Epithelial cell of prostate (primary cell): ENCODE results near the gene GPSM1.

Source experiments
- DNase-seq: peaks from one replicate; pipeline ENCODE4 v3.0.0-alpha.2; 2011; ENCODE audit warnings: low read depth, low spot score
- H3K27ac ChIP-seq: fragments of 450-650 bp; 2 replicates; pipeline ENCODE4 v1.5.1; 2017; ENCODE audit warnings: mild to moderate bottlenecking

The GPSM1 gene

DNA sequence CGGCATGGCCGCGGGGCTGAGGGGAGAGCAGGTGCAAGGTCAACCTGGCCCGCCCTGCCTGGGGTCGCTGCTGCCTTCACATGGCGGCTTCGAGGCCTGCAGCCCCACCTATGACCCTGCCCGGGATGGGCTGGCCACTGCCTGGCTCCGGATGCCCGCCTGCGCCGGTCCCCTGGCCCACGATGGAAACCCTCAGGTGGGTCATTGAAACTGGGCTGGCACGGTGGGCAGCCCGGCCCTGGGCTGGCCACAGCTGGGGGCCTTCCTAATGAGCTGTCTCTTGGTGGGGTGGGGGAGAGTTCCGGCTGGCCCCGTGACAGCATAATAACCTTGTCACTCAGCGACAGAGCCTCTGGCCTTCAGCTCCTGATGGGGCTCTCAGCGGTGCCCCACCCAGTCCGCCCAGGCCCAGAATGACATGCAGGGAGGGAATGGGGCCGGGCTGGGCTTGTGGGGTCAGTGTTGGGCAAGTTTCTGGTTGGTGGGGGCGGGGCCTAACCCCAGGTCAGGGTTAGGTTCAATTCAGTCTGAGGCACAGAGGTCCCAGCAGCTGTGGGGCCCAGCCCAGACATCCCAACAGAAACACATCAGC, 23.4 kb upstream of the GPSM1 start, which contains the start of gene CCDC187:
CCDC187 (minus strand) TSS at position 270 of the 592 bp plus-strand sequence; CDS start at position 6, 264 bp downstream.
- DNase-seq: no peak
- no peak within 1 kb of the TSS for H3K27ac ChIP-seq

DNA sequence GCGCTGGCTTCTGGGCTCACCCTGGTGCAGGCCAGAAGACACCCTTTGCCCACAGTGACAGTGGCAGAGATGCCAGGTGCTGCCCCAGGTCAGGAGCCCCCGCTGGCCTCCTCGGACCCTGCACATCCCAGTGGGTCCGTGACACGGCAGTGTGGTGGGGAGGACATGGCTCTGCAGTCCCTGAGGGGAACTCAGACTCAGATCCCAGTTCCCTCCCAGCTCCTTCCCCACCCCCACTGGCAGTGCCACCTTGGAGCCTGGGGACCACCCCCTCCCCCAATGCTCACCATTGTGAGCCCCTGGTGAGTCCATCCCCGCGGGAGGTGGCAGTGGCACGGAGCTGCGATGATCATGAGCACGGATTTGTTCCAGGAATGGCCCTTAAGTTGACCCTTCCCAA, 22.9 kb upstream of the GPSM1 start:
- no peak for DNase-seq
- no peak overlapping the region for H3K27ac ChIP-seq

DNA sequence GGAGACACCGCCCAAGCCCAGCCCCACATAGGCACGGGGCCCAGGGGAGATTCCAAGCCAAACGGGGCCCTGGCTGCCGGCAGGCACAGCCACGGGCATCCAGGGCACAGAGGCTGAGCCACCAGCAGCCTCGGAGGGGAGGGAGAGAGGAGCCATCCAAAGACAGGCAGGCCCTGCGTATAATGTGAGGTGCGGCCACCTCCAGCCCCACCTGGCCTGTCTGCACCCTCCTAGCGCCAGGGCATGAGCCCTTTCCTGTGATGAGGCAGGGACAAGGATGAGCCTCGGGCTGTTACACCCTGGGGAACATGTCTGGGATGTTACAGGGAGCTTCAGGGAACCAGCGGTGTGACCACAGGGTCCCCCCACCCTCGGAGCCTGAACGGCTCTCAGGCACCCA, 22.4 kb upstream of the GPSM1 start:
- no peak for DNase-seq
- H3K27ac ChIP-seq: no peak overlapping the region

DNA sequence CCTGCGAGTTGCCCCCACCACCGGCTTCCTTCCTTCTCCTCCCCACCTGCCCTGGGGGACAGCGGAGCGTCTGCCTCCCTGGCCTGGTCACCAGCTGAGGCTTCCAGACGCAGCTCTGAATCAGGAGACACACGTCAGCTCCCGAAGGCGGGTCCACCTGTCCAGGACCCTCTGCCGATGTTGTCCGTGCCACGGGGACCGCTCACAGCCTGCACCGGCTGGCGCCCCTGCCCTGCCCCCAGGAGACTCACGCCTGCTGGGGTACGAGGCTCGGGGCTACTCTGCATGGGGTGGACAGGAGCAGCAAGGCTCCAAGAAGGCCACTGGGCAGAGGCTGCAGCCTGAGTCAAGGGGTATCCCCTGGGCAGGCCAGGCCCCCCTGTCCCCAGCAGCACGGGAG, 21.5 kb upstream of the GPSM1 start:
- no peak overlapping the region for H3K27ac ChIP-seq
- no peak for DNase-seq

DNA sequence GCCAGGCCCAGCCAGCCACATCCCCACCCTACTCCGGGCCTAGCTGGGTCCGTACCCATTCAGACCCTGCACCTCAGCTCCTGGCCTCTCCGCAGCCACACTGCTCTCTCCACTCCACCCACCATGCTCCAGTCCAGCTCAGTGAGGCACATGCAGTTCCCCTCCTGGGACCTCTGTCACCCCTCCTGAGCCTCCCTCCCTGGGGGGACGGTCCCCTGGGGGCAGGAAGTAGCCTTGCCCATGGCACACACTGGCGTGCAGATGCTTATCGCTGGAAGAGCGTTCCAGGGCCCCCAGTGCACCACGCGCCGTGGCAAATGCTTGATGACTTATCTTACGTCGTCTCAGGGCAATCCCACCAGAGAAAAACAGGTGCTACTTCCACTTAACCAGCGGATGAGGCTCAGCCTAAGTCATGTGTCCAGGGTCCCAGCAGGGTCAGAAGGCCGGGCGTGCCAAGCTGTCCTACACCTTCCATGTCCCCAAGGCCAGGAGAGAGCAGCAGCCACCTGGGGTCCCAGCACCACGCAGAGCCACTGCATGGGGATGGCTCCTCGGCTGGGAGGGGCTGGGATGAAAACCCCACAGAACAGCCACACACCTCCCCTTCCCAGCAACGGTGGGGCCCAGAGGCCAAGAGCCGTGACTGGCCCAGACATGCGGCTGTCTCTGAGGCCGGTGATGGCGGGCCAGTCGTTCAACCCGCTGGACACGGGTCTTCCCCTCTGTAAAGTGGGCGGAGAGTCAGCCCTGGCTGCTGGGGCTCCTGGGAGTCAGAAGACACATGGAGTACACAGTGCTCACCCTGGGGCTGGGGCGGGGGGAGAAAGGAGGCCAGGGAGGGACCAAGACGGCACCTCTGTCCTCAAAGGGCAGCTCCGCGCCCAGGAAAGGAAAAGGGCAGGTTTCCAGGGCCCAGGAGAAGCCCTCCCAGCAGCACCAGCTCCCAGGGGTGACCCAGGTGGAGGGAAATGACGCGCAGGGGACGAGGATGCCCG, 20.8 kb upstream of the GPSM1 start:
- no peak for DNase-seq
- H3K27ac ChIP-seq: no peak overlapping the region

DNA sequence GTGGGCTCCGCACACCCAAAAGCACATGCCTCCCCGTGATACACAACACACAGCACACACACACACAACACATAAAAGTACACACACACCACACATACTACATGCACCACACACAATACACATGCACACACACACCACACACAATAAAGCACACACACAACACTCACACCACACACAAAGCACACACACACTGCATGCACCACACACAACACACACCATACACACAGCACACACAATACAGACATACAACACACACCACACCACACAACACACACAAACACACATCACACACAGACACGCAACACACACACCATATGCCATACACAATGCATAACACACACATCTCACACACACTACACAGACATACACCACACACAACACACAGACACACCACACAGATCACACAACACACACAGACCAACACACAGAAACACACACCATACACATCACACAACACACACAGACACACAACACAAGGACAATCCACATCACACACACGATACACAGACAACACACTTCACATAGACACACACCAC, 20.1 kb upstream of the GPSM1 start:
- DNase-seq: no peak
- no peak overlapping the region for H3K27ac ChIP-seq

DNA sequence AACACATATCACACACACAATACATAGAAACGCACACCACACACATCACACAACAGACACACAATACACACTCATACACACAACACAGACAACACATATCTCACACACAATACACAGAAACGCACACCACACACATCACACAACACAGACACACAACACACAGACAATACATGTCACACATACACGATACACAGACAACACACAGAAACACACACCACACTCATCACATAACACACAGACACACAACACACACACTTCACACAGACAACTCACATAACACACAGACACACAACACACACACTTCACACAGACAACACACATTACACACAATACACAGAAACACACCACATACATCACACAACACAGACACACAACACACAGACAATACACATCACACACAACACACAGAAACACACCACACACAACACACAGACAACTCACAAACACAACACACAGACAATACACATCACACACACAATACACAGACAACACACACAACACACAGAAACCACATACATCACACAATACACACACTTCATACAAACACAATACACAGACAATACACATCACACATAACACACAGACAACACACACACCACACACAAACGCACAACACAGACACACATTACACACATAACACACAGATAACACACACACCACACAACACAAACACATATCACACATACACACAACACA, 19.2 kb upstream of the GPSM1 start:
- DNase-seq: no peak
- H3K27ac ChIP-seq: no peak overlapping the region

DNA sequence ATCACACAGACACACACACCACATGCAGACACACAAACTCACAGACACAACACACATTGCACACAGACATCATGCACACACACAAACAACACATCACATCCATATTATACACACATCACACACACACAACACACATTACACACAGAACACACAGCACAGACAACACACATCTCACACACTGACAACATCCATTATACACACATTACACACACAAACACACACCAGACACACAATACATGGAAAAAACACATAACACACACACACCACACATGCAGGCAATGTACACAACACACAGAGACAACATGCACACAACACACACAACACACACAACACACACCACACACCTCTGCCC, 18.7 kb upstream of the GPSM1 start:
- H3K27ac ChIP-seq: no peak overlapping the region
- no peak for DNase-seq

DNA sequence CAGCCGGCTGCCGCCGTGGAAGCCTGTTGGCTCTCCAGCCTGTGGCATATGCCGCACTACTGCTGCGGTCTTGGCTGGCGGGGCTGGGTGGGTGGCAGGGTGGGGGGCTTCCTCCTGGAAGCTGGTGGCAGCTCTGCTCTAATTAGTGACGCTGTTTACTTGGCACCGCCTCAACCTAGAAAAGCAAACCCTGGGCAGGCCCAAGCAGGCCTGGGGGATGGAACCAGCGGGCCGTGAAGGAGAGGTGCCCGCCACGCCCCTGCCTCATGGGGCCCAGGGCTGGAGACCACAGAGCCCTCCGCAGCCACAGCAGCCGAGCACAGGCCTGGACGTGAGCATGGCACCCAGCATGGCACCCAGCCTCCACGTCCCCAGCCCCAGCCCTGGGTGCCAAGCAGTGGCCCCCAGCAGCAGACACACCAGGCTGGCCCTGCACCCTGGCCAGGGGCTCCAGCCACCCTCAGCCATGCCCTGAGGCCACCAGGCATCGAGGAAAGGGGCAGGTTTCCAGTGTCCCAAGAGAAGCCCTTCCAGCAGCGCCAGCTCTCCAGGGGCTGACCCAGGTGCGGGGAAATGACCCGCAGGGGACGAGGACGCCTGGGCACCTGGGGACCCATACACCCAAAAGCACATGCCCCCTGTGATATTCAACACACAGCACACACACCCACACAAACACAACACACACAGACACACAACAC, 18.1 kb upstream of the GPSM1 start:
- H3K27ac ChIP-seq: no peak overlapping the region
- no peak for DNase-seq

DNA sequence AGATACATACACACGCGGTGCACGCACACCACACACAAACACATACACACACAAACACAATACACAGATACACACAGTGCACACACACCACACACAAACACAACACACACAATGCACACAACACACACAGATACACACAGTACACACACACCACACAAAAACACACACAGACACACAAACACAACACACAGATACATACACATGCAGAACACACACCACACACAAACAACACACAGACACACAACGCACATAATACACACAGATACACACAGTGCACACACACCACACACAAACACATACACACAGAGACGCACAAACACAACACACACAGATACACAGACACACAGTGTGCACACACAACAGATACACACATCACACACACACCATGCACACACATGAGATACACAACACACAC, 17.5 kb upstream of the GPSM1 start:
- DNase-seq: no peak
- H3K27ac ChIP-seq: no peak overlapping the region

DNA sequence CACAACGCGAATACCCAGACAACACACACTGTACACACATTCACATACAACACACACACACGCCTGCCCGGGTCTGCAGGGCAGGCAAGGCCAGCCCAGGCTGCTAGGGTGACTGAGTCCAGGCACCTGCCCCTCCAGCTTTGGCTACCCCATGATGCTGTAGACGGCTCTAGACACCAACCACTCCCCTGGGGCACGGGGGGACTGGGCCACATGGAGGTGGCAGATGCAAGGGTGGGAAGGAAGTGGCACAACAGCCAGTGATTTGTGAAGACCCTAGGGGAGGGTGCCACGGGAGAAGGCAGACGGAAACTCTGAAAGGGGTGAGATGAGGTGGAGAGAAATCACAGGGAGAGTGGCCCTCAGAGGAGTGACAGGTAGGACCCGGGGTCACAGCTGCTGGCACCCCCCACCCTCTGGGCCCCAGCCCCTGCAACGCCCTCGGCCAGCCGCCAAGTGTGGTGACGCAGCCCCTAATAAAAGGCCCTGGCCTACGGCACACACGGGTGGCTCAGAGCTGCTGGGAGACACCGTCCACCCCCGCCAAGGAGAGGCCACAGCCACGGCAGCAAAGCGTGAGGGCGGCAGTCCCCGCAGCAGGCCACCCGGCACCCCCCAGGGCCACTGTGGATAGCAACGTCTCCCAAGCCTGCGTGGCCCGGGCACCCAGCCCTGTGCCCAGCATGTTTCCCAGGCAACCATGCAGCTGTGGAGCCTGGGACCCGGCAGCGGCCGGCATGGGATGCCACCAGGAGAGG, 16.9 kb upstream of the GPSM1 start:
- no peak overlapping the region for H3K27ac ChIP-seq
- no peak for DNase-seq

DNA sequence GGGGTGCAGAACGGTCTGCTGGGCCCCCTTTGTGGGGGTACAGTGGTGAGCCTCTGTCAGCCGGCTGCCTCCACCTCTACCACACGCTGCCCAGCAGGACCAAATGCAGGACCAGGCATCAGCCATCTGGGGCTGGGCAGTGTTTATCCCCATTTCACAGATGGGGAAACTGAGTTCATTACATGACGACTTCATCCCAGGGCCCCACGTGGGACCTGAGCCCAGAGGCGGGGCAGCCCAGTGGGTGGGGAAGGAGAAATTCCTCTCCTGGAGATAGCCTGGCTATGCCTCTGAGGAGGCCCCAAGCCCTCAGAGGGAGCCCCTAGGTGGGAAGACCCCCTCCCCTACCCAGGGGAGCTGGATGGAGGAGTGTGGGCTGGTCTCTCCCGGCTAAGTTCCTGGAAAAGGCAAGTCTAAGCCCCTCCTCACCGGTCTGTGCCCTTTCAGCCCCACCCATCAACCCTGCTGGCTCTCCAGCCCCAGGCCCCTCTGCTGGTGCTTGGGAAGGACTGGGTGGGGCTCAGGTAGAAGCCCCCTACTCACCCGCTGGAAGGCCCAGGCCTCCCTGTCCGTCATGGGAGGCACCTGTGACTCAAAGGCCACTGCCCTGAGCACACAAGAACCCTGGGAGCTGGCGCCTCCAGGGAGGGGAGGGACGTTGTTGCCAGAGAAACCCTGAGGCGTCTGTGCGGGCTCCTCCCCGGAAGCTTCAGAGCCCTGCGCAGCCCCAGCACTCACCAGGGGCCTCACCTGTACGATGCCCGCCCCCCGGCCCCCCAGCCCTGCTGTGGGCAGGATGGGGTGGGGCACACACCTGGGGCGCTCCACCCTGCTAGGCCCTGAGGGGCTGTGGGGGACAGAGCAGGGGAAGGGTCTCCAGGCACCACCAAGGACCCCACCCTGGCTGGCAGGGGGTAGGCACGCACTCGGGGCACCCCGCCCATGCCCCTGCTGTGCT, 16.0 kb upstream of the GPSM1 start:
- H3K27ac ChIP-seq: no peak overlapping the region
- no peak for DNase-seq

DNA sequence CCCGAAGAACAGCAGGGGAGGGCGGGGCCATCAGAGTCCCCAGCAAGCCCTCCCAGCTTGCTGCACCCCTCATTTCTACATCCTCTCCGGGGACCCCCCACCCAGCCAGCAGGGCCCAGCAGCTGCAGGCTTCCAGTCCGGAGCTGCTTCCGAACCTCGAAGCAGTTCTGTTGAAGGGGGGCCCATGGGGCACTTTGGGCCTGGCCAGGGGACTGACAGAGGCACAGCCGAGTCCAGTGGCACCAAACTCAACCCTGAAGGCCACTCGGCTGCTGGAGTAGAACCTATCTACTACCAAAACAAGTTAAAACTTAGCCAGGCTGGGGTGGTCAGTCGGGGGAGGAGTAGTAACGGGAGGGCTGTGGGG, 15.3 kb upstream of the GPSM1 start:
- DNase-seq: no peak
- no peak overlapping the region for H3K27ac ChIP-seq

DNA sequence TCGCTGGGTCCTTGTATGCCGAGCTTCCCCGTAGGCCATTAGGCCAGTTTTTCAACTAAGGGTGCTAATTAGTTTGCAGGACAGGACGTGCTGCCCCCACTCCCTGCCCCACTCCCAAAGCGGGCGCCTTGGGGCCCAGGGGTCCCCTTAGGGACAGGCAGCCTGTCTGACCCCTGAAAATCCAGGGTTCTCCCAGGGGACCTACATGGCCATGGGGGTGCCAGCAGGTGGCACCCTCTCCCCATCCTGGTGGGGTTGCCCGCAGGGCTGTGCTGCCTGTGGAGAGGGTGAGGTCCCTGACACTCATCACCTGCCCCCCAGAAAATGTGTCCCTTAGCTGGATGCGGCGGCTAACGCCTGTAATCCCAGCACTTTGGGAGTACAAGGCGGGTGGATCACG, 14.9 kb upstream of the GPSM1 start:
- DNase-seq: no peak

DNA sequence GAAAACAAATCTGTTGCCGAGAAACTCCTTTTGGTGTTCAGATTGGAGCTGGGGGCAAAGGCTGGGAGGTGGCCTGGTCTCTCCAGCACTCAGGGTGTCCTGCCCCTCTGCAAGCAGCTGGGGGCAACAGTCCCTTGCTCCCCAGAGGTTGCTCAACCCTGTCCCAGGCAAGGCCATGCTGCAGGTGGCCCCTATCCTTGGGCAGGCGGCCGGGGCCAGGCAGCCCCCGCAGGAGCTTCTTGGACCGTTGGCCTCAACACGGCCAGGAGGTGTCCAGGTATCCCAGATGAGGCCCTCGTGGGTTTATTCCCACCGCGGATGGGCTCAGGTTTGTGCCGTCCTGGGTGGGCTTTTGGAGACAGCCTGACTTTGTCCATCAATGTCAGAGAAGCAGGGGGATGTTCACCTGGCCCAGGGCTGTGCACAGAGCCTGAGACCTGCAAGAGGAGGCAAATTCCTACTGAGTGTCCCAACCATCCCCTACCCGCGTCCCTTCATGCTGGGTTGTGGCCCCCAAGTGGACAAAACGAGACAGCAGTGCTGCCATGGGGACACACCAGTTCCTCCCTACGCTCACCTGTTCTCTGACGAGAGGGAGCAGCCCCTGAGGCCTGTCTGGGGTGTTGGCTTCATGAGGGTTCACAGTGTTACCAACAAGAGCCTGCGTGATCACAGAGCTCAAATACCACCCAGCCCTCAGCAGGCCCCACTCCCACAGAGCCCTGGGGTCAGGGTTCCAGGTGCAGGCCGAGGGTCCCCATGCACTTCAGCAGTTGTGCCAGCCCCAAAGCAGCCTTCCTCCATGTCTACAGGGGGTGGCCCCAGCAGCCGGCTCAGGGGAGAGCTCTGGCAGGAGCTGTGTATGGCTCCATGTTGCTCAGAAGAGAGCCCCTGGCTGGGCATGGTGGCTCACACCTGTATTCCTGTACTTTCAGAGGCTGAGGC, 14.0 kb upstream of the GPSM1 start:
- no peak overlapping the region for H3K27ac ChIP-seq
- DNase-seq: no peak

More for the DNA sequence above, 14.9 kb upstream of the GPSM1 start:
- H3K27ac ChIP-seq: no peak overlapping the region

DNA sequence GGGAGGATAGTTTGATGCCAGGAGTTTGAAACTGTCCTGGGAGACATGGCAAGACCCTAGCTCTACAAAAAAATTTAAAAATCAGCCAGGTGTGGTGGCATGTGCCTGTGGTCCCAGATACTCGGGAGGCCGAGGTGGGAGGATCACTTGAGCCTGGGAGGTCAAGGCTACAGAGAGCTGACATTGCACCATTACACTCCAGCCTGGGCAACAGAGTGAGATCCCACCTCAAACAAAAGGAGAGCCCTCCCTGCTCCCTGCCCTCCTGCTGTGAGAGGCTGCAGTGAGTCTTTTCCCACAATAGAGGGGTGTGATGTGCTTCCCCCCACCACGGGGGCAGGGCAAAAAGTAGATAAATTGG, 13.3 kb upstream of the GPSM1 start:
- DNase-seq: no peak
- H3K27ac ChIP-seq: no peak overlapping the region

DNA sequence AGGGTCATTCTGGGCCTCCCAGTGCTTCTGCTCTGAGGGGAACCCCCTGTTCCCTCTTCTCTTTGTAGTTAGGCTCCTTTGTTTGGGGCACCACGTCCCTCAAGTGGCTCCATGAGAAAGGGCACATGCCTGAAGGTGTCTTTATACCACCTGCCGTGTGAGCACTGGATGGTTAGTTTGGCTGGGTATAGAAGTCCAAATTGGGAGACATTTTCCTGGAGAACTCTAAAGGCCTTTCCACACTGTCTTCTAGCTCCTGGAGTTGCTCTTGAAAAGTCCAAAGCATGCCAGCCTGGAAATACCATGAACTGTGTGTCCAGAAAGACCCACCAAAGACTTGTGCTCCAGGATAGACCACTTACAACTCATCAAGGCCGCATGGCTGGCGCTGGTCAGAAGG, 12.4 kb upstream of the GPSM1 start:
- H3K27ac ChIP-seq: no peak overlapping the region
- no peak for DNase-seq
